Measurements from ENCODE around the gene PIGR.

- TF ChIP-seq, protein P1, sequence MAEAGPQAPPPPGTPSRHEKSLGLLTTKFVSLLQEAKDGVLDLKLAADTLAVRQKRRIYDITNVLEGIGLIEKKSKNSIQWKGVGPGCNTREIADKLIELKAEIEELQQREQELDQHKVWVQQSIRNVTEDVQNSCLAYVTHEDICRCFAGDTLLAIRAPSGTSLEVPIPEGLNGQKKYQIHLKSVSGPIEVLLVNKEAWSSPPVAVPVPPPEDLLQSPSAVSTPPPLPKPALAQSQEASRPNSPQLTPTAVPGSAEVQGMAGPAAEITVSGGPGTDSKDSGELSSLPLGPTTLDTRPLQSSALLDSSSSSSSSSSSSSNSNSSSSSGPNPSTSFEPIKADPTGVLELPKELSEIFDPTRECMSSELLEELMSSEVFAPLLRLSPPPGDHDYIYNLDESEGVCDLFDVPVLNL (IDR thresholded peaks at IDR 0.05; ENCODE audit: low read depth, low read length), result no peak
- no peak for TF ChIP-seq SP1 (IDR thresholded peaks at IDR 0.05; ENCODE audit: low read depth, low read length)
- no peak; the same call in 1 of the 2 replicates for TF ChIP-seq POLR2A (IDR thresholded peaks at IDR 0.05; ENCODE audit: low read depth, low read length)
Observed at GRCh38 chr1:206929524-206929923, 16.7 kb downstream of the PIGR start.
